Measurements from ENCODE around the gene SNX24. TPM values are rescaled to one million over a fixed set of nuclear protein-coding genes. Genes with fewer than 3 reads are reported as not detected.

Gene SNX24
- total RNA-seq, 1 experiment from 2014 or later: 22.3 TPM

- H2AFZ ChIP-seq: no peak overlapping the region
- H3K9me3 ChIP-seq (ENCODE audit: insufficient read depth, low read depth): no peaks in the 10 kb centered on the region
- peaks cover 5% of the 10 kb centered on the region; the same call in 1 of the 2 replicates for H4K20me1 ChIP-seq (ENCODE audit: insufficient read depth)
- intact Hi-C loops (cut with micrococcal nuclease; ENCODE audit: unreplicated experiment): no loop called here
- TF ChIP-seq CTCF (conservative IDR thresholded peaks at IDR 0.05): no peak
- ChIA-PET POLR2A (ENCODE audit: unreplicated experiment) (no interaction called here), CTCF (no interaction called here)
- no TSS peak for BruUV-seq (replicated peaks)
- no peaks in the 10 kb centered on the region for H3K4me1 ChIP-seq (replicated peaks; ENCODE audit: insufficient read depth)
- DNase-seq: no peak
- no peaks in the 10 kb centered on the region for H3K36me3 ChIP-seq (ENCODE audit: low read depth)
- no peak overlapping the region for H3K4me3 ChIP-seq
- H3K4me2 ChIP-seq: no peak overlapping the region
- no peaks in the 10 kb centered on the region for H3F3A ChIP-seq (ENCODE audit: insufficient read depth, low read depth)
- no peaks in the 10 kb centered on the region for H3K9me2 ChIP-seq (ENCODE audit: insufficient read depth)
- no peak overlapping the region for H3K27ac ChIP-seq
- no peaks in the 10 kb centered on the region for H3K79me2 ChIP-seq (ENCODE audit: low read depth)
- no peaks in the 10 kb centered on the region for H3K27me3 ChIP-seq (ENCODE audit: insufficient read depth, low read depth)
Observed at GRCh38 chr5:122882831-122883230, 37.4 kb downstream of the SNX24 start.

GRCh38 chr5:122885045-122885517, 39.7 kb downstream of the SNX24 start:
- Histone ChIP-seq H3K4me1 (replicated peaks; ENCODE audit: insufficient read depth) (no peaks in the 10 kb centered on the region), H3K4me2 (no peak overlapping the region), H3K4me3 (no peak overlapping the region), H2AFZ (no peak overlapping the region), H3K27ac (no peak overlapping the region), H3K27me3 (ENCODE audit: insufficient read depth, low read depth) (no peaks in the 10 kb centered on the region), H3K9me2 (ENCODE audit: insufficient read depth) (no peaks in the 10 kb centered on the region), H3K9me3 (ENCODE audit: insufficient read depth, low read depth) (no peaks in the 10 kb centered on the region), H3F3A (ENCODE audit: insufficient read depth, low read depth) (no peaks in the 10 kb centered on the region), H3K36me3 (ENCODE audit: low read depth) (no peaks in the 10 kb centered on the region), H3K79me2 (ENCODE audit: low read depth) (no peaks in the 10 kb centered on the region), H4K20me1 (ENCODE audit: insufficient read depth) (peaks cover 5% of the 10 kb centered on the region; the same call in 1 of the 2 replicates)
- POLR2A ChIA-PET (ENCODE audit: unreplicated experiment): no interaction called here
- CTCF ChIA-PET: no interaction called here
- no TSS peak for BruUV-seq (replicated peaks)
- intact Hi-C loops (cut with micrococcal nuclease; ENCODE audit: unreplicated experiment): no loop called here
- TF ChIP-seq EZH2 (IDR thresholded peaks at IDR 0.05; ENCODE audit: low read depth): no peak
- no peak for TF ChIP-seq CTCF (conservative IDR thresholded peaks at IDR 0.05)
- no peak for DNase-seq

- Histone ChIP-seq H3K9me3 (ENCODE audit: insufficient read depth, low read depth) (no peaks in the 10 kb centered on the region), H3K4me2 (no peak overlapping the region), H3K27me3 (ENCODE audit: insufficient read depth, low read depth) (no peaks in the 10 kb centered on the region), H4K20me1 (ENCODE audit: insufficient read depth) (peaks cover 5% of the 10 kb centered on the region; the same call in 1 of the 2 replicates), H3K27ac (no peak overlapping the region), H3K4me3 (no peak overlapping the region), H3K4me1 (replicated peaks; ENCODE audit: insufficient read depth) (no peaks in the 10 kb centered on the region), H3K36me3 (ENCODE audit: low read depth) (no peaks in the 10 kb centered on the region), H3K79me2 (ENCODE audit: low read depth) (no peaks in the 10 kb centered on the region), H2AFZ (no peak overlapping the region), H3K9me2 (ENCODE audit: insufficient read depth) (no peaks in the 10 kb centered on the region), H3F3A (ENCODE audit: insufficient read depth, low read depth) (no peaks in the 10 kb centered on the region)
- DNase-seq: no peak
- TF ChIP-seq CTCF (conservative IDR thresholded peaks at IDR 0.05): no peak
- TF ChIP-seq EZH2 (IDR thresholded peaks at IDR 0.05; ENCODE audit: low read depth): no peak
- ChIA-PET CTCF (interaction anchor here (0.6 kb wide), 1 partner anchor 60 kb away, joined by 6 read pairs; no protein-coding TSS in a partner anchor), POLR2A (ENCODE audit: unreplicated experiment) (no interaction called here)
- intact Hi-C loops (cut with micrococcal nuclease; ENCODE audit: unreplicated experiment): no loop called here
- no TSS peak for BruUV-seq (replicated peaks)
Observed at GRCh38 chr5:122885891-122886290, 40.5 kb downstream of the SNX24 start.

Data from PC-9 (cell line).